Chondrocyte (in vitro differentiated cells): Measurements from ENCODE around the gene VOPP1. TPM values are rescaled to one million over a fixed set of nuclear protein-coding genes. Genes with fewer than 3 reads are reported as not detected.

ENCODE experiments used
- DNase-seq: peaks from one replicate; pipeline ENCODE4 v3.0.0; 2021; ENCODE audit warnings: mixed read lengths, low spot score
- H3K27ac Mint-ChIP-seq: one replicate; pipeline ENCODE4 v1.8.0; 2021; ENCODE audit warnings: mild to moderate bottlenecking, moderate library complexity, mixed read lengths; ENCODE audit not compliant: unreplicated experiment
- H3K27me3 Mint-ChIP-seq: 2 replicates; pipeline ENCODE4 v1.8.0; 2021; ENCODE audit warnings: low read depth, mixed read lengths
- H3K36me3 Mint-ChIP-seq: 2 replicates; pipeline ENCODE4 v1.8.0; 2021; ENCODE audit warnings: low read depth, mixed read lengths
- H3K4me1 Mint-ChIP-seq: 2 replicates; pipeline ENCODE4 v1.8.0; 2021; ENCODE audit warnings: low read depth, mild to moderate bottlenecking, mixed read lengths
- H3K4me3 Mint-ChIP-seq: one replicate; pipeline ENCODE4 v1.8.0; 2021; ENCODE audit warnings: mild to moderate bottlenecking, moderate library complexity, mixed read lengths; ENCODE audit not compliant: unreplicated experiment
- H3K9me3 Mint-ChIP-seq: 2 replicates; pipeline ENCODE4 v1.8.0; 2021; ENCODE audit warnings: low read depth, mixed read lengths
- total RNA-seq: library from RNA; stranded (reverse); gene quantifications from 3 replicates; pipeline ENCODE4 v1.2.1, GENCODE V29; 2021
- TF ChIP-seq, protein P1 (sequence below): fragments of 200-600 bp; sonication (generic); IDR thresholded peaks from 2 replicates; pipeline ENCODE4 v1.5.0; 2021; ENCODE audit warnings: antibody characterized with exemption, mild to moderate bottlenecking, moderate library complexity

The VOPP1 gene
- total RNA-seq, 1 donor from 2014 or later = 69.2 TPM

GRCh38 chr7:55438085-55438756 is 134.1 kb downstream of the VOPP1 start:
- H3K36me3 Mint-ChIP-seq = no peaks in the 10 kb centered on the region
- TF ChIP-seq, protein P1, sequence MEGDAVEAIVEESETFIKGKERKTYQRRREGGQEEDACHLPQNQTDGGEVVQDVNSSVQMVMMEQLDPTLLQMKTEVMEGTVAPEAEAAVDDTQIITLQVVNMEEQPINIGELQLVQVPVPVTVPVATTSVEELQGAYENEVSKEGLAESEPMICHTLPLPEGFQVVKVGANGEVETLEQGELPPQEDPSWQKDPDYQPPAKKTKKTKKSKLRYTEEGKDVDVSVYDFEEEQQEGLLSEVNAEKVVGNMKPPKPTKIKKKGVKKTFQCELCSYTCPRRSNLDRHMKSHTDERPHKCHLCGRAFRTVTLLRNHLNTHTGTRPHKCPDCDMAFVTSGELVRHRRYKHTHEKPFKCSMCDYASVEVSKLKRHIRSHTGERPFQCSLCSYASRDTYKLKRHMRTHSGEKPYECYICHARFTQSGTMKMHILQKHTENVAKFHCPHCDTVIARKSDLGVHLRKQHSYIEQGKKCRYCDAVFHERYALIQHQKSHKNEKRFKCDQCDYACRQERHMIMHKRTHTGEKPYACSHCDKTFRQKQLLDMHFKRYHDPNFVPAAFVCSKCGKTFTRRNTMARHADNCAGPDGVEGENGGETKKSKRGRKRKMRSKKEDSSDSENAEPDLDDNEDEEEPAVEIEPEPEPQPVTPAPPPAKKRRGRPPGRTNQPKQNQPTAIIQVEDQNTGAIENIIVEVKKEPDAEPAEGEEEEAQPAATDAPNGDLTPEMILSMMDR = no peak
- no peak for DNase-seq
- H3K9me3 Mint-ChIP-seq = no peaks in the 10 kb centered on the region
- H3K27me3 Mint-ChIP-seq = no peaks in the 10 kb centered on the region
- peaks cover 32% of the 10 kb centered on the region for H3K4me1 Mint-ChIP-seq
- no peak overlapping the region for H3K27ac Mint-ChIP-seq
- no peak overlapping the region for H3K4me3 Mint-ChIP-seq

GRCh38 chr7:55437375-55437774 is 134.9 kb downstream of the VOPP1 start:
- Mint-ChIP-seq H3K4me3 (no peak overlapping the region), H3K4me1 (peaks cover 30% of the 10 kb centered on the region), H3K9me3 (no peaks in the 10 kb centered on the region), H3K27me3 (no peaks in the 10 kb centered on the region), H3K36me3 (no peaks in the 10 kb centered on the region), H3K27ac (no peak overlapping the region)
- TF ChIP-seq, protein P1 = no peak
- no peak for DNase-seq

GRCh38 chr7:55436457-55436856 is 135.8 kb downstream of the VOPP1 start:
- TF ChIP-seq, protein P1 = no peak
- Mint-ChIP-seq H3K9me3 (no peaks in the 10 kb centered on the region), H3K4me3 (no peak overlapping the region), H3K36me3 (no peaks in the 10 kb centered on the region), H3K27ac (no peak overlapping the region), H3K27me3 (no peaks in the 10 kb centered on the region), H3K4me1 (peaks cover 21% of the 10 kb centered on the region)
- DNase-seq = no peak

DNA sequence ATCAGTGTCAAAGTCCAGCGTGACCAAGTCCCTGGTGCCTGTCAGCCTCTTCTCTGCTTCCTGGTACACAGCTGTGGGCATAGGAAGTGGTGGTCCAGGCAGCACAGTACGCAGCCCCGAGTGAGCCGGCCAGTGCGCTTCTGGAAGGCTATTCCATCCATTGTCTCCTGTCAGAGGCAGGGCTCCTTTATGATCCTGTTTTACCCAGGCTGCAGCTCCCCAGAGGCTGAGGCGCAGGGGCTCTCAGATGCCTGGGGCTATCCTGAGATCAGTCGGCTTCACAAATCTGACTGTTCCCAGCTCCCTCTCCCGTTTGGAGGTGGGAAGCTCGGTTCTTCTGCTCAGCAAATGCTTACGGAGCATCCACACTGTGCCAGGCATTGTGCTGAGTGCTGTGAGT is 136.8 kb downstream of the VOPP1 start:
- Mint-ChIP-seq H3K36me3 (no peaks in the 10 kb centered on the region), H3K4me3 (no peak overlapping the region), H3K27me3 (no peaks in the 10 kb centered on the region), H3K9me3 (no peaks in the 10 kb centered on the region), H3K27ac (no peak overlapping the region), H3K4me1 (peaks cover 19% of the 10 kb centered on the region)
- TF ChIP-seq, protein P1 = no peak
- no peak for DNase-seq

DNA sequence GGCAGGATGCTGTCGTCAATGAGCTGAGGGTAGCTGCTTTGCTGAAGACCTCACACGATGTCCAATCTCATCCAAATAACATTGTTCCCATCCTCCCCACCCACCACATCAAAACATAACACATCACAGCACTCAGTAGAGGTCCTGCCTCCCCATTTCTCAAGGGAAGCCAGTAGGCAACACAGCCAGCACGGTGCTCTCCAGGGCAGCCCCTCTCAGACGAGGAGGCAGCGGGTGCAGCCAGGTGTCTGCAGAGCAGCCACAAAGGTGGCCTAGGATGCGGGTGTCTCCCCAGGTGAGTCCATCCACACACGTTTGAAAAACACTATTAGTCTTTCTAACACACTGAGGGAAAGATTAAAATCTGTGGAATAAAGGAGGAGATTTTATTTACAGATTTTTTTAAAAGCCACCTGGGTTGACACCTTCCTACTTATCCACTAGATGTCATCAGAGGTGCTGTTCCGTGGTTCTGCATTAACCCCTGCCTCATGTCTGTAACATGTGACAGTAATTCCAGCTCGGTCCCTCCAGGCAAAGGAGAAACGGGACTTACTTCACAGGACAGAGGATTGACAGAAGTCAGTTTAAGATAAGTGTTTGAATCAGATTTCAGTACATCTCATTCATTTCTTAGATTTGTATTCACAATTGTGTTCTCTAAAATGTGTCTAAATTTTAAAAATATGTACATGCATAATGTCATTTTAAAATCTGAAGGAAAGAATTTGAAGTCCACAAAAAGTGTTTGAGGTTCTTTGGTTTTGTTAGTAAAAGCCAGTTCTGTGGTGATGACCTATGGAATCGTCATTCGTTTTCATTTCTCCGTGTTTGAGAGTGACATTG is 139.1 kb downstream of the VOPP1 start:
- DNase-seq = no peak
- H3K4me3 Mint-ChIP-seq = no peak overlapping the region

More for the DNA sequence above, 139.1 kb downstream of the VOPP1 start:
- peaks cover 2% of the 10 kb centered on the region for H3K36me3 Mint-ChIP-seq
- no peaks in the 10 kb centered on the region for H3K27me3 Mint-ChIP-seq
- TF ChIP-seq, protein P1 = peak; percentile 78
- H3K27ac Mint-ChIP-seq = no peak overlapping the region
- no peaks in the 10 kb centered on the region for H3K9me3 Mint-ChIP-seq
- H3K4me1 Mint-ChIP-seq = no peaks in the 10 kb centered on the region
